ENCODE measurements around the gene TBC1D10A.

Gene TBC1D10A

DNA sequence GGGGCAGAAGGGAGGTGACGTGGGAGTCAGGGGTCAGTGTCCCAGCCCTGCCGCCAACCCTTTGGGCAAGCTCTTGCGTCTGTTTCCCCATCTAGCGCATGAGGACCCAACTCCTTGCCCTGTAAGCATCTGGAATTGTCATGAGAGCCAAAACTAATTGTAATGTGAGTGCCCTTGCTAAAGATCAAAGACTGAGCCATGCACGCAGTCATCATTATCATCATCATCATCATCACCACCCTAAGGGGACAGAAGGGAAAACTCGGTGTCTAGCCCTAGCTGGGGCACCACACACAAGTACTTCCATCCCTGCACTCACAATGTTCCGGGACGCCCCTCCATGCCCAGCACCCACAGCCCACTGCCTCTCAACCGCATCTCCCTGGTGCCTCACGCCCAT, 82.7 kb downstream of the TBC1D10A start:
- no peak for ATAC-seq
- TF ChIP-seq, protein P1, sequence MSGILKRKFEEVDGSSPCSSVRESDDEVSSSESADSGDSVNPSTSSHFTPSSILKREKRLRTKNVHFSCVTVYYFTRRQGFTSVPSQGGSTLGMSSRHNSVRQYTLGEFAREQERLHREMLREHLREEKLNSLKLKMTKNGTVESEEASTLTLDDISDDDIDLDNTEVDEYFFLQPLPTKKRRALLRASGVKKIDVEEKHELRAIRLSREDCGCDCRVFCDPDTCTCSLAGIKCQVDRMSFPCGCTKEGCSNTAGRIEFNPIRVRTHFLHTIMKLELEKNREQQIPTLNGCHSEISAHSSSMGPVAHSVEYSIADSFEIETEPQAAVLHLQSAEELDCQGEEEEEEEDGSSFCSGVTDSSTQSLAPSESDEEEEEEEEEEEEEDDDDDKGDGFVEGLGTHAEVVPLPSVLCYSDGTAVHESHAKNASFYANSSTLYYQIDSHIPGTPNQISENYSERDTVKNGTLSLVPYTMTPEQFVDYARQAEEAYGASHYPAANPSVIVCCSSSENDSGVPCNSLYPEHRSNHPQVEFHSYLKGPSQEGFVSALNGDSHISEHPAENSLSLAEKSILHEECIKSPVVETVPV (CRISPR knock-in tag; IDR thresholded peaks at IDR 0.05) = no peak
- no peak for TF ChIP-seq ZFP3 (CRISPR knock-in tag; IDR thresholded peaks at IDR 0.05)
- TF ChIP-seq GLIS3 (CRISPR knock-in tag; IDR thresholded peaks at IDR 0.05) = no peak
- TF ChIP-seq ZC3H10 (CRISPR knock-in tag; IDR thresholded peaks at IDR 0.05) = no peak
- no peak for TF ChIP-seq PPARA (CRISPR knock-in tag; IDR thresholded peaks at IDR 0.05; ENCODE audit: borderline replicate concordance)
- no peak for TF ChIP-seq OSR1 (CRISPR knock-in tag; IDR thresholded peaks at IDR 0.05)

DNA sequence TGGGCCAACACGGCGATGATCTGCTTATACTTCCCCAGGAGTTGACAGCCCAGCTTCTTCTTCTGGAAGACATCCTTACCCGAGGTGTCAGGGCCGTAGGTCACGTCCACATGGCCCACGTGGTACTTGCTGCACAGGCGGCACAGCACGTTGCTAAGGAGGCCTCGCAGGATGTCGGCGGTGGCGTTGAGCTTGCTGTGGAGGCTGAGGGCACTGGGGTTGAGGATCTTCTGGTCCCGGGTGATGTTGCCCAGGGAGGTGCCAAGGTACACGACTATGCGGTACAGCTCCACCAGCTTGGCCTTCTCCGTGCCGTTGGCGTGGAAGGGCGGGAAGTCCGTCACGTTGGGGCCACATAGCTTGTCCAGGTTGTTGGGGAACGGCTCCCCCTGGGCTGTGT, 83.1 kb downstream of the TBC1D10A start:
- ATAC-seq = no peak
- TF ChIP-seq ZC3H10 (CRISPR knock-in tag; IDR thresholded peaks at IDR 0.05) (no peak), ZNF565 (CRISPR knock-in tag; conservative IDR thresholded peaks at IDR 0.05; ENCODE audit: low read depth) (no peak), ZNF8 (CRISPR knock-in tag; IDR thresholded peaks at IDR 0.05) (no peak), ZNF70 (CRISPR knock-in tag; IDR thresholded peaks at IDR 0.05) (no peak), ESRRG (CRISPR knock-in tag; IDR thresholded peaks at IDR 0.05) (no peak), PPARA (CRISPR knock-in tag; IDR thresholded peaks at IDR 0.05; ENCODE audit: borderline replicate concordance) (no peak), BACH2 (CRISPR knock-in tag; IDR thresholded peaks at IDR 0.05; ENCODE audit: borderline replicate concordance) (no peak), TCF4 (CRISPR knock-in tag; IDR thresholded peaks at IDR 0.05; ENCODE audit: borderline replicate concordance) (no peak)
- TF ChIP-seq, protein P2, sequence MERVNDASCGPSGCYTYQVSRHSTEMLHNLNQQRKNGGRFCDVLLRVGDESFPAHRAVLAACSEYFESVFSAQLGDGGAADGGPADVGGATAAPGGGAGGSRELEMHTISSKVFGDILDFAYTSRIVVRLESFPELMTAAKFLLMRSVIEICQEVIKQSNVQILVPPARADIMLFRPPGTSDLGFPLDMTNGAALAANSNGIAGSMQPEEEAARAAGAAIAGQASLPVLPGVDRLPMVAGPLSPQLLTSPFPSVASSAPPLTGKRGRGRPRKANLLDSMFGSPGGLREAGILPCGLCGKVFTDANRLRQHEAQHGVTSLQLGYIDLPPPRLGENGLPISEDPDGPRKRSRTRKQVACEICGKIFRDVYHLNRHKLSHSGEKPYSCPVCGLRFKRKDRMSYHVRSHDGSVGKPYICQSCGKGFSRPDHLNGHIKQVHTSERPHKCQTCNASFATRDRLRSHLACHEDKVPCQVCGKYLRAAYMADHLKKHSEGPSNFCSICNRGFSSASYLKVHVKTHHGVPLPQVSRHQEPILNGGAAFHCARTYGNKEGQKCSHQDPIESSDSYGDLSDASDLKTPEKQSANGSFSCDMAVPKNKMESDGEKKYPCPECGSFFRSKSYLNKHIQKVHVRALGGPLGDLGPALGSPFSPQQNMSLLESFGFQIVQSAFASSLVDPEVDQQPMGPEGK (CRISPR knock-in tag; IDR thresholded peaks at IDR 0.05; ENCODE audit: borderline replicate concordance) = no peak
- TF ChIP-seq, protein P3, sequence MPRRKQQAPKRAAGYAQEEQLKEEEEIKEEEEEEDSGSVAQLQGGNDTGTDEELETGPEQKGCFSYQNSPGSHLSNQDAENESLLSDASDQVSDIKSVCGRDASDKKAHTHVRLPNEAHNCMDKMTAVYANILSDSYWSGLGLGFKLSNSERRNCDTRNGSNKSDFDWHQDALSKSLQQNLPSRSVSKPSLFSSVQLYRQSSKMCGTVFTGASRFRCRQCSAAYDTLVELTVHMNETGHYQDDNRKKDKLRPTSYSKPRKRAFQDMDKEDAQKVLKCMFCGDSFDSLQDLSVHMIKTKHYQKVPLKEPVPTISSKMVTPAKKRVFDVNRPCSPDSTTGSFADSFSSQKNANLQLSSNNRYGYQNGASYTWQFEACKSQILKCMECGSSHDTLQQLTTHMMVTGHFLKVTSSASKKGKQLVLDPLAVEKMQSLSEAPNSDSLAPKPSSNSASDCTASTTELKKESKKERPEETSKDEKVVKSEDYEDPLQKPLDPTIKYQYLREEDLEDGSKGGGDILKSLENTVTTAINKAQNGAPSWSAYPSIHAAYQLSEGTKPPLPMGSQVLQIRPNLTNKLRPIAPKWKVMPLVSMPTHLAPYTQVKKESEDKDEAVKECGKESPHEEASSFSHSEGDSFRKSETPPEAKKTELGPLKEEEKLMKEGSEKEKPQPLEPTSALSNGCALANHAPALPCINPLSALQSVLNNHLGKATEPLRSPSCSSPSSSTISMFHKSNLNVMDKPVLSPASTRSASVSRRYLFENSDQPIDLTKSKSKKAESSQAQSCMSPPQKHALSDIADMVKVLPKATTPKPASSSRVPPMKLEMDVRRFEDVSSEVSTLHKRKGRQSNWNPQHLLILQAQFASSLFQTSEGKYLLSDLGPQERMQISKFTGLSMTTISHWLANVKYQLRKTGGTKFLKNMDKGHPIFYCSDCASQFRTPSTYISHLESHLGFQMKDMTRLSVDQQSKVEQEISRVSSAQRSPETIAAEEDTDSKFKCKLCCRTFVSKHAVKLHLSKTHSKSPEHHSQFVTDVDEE (CRISPR knock-in tag; IDR thresholded peaks at IDR 0.05) = no peak
- TF ChIP-seq, protein P4, sequence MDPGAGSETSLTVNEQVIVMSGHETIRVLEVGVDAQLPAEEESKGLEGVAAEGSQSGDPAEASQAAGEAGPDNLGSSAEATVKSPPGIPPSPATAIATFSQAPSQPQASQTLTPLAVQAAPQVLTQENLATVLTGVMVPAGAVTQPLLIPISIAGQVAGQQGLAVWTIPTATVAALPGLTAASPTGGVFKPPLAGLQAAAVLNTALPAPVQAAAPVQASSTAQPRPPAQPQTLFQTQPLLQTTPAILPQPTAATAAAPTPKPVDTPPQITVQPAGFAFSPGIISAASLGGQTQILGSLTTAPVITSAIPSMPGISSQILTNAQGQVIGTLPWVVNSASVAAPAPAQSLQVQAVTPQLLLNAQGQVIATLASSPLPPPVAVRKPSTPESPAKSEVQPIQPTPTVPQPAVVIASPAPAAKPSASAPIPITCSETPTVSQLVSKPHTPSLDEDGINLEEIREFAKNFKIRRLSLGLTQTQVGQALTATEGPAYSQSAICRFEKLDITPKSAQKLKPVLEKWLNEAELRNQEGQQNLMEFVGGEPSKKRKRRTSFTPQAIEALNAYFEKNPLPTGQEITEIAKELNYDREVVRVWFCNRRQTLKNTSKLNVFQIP (CRISPR knock-in tag; IDR thresholded peaks at IDR 0.05; ENCODE audit: borderline replicate concordance, low read depth) = no peak
